SKM-1 treated with dmso at 0.1 percent for 144 hours (cell line): ENCODE data around the gene THADA.

Source experiments
- DNase-seq: peaks from one replicate; lab custom pipeline; 2025; ENCODE audit not compliant: unreplicated experiment; lab: John Stamatoyannopoulos, UW

Gene THADA

DNA sequence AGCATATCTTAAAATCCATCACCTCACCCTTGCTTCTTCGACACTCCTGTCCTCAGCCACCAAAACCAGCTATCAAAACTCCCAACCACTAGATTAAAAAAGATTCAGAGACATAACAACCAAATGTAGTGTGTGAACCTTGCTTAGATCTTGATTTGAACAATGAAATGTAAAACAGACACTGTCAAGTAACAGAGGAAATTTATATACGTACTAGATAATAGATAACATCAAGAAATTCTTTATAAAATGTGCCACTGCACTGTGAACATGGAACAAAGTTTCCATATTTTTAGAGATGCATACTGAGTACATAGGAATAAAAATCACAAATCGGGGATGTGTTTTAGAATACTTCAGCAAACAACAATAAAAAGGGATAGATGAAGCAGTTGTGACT lies 86.0 kb downstream of the THADA start:
- no peak for DNase-seq

DNA sequence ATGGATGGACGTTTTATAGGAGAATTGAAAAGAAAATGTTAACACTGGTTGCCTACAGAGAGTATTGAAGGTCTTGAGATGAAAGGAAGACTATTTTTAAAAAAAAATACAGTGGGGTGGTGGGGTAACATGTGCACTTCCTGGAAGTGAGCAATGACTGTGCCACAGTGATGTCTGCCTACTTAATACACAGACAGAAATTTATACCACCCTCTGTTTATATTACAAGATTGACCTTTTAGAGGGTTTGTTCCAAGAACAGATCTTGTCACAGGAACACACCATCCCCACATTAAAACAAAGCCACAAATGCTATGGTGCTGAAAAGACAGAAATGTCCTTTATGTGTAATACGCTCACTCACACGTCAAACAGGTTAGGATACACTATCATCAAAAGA lies 87.6 kb downstream of the THADA start:
- DNase-seq = no peak

DNA sequence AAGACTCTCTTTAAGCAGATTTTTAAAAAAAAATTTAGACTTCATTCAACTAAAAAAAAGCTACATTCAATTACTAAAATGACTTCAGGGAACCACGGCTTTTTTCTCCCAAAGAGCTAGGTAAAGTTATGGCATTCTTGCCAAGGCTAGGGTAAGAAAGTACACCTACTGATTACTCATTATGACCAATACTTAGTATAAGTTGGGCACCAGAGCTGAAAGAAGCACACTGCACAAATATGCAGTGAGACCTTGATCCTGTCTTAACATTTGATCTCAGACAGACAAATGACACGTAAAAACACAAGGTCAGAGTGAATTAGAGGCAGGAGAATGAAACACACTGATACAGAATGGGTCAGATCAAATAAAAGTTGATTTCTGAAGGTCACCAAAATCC lies 88.7 kb downstream of the THADA start:
- DNase-seq = no peak

DNA sequence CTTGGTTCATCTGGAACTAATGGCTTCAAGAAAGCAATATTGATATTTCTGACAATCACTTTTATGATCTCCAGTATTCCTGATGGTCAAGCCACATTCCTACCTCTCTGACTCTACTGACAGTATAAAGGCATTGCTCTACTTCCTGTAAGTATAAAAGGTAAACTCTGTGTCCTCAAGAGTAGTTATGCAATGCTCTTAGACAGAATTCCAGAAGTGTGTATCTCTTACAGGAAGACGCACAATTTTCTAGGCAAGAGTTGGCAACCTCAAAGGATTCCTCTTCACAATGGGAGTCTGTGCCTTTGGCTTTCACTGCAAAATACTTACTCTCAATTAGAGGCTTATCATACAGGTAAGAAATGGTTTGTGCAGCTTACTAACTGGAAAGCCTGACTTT lies 100.1 kb downstream of the THADA start:
- no peak for DNase-seq

DNA sequence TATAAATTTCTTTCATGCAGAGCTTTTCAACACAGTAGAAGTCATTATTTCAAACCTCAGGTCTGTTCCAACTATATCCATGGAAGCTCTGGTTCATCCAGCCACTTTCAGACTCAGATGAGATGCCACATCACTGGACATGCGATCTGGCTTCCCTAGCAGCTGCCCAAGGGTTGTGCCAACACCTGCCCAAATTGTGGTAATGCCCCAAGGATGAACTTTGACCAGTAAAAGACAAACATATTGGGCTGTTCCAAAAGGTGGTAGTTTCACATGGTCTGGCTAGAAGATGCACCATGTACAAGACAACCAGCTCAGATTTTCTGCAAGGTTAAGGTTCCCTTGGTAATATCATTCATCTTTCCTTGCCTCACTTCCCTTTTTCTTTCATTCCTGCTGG lies 101.9 kb downstream of the THADA start:
- DNase-seq = no peak

DNA sequence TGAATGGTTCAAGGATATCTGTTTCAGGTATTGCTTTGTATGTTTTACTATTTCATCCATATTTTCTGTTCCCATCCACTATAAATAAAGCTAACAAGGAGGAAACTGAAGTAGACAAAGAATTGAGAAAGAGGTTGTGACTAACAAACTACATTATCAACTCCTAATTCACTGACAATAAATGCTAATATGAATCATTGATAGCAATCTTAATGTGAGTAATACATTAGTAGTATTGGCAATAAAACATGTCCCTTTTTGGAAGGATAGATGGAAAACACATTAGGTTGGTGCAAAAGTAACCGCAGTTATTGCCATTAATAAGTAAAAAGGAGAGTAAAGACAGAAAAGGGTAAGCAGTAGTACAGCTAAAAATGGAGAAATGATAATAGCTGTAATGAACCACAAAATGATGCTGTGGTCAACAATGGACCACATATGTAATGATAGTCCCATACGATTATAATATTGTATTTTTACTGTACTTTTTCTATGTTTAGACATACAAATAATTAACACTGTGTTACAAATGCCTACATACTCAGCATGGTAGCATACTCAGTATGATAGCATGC lies 104.7 kb downstream of the THADA start:
- DNase-seq = no peak

DNA sequence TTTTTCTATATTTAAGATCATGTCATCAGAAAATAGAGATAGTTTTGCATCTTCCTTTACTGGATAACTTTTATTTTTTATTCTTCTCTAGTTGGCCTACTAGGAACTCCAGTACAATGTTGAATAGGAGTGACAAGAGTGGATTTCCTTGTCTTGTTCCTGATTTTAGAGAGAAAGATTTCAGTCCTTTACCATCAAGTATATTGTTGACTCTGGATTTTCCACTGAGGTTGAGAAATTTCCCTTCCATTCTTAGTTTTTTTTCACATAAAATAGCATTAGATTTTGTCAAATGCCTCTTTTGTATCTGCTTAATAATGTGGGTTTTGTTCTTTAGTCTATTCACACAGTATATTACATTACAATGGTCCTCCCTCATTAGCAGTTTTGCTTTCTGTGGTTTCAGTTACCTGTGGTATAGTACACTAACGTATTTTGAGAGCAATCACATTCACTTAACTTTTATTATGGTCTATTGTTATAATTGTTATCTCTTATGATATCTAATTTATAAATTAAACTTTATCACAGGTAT lies 105.5 kb downstream of the THADA start:
- DNase-seq = no peak

DNA sequence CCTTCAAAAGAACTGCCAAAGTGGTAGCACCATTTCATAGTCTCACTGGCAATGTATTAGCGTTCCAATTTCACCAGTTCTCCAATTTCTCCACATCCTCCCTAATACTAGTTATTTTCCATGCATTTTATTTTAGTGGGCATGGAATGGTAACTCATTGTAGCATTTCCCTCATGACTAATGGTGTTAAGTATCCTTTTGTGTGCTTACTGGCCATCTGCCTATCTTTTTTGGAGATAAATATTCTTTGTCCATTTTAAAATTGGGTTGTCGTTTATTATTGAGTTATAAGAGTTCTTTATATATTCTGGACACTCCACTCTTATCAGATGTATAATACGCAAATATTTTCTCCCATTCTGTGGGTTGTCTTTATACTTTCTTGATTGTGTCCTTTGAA lies 107.1 kb downstream of the THADA start:
- no peak for DNase-seq

DNA sequence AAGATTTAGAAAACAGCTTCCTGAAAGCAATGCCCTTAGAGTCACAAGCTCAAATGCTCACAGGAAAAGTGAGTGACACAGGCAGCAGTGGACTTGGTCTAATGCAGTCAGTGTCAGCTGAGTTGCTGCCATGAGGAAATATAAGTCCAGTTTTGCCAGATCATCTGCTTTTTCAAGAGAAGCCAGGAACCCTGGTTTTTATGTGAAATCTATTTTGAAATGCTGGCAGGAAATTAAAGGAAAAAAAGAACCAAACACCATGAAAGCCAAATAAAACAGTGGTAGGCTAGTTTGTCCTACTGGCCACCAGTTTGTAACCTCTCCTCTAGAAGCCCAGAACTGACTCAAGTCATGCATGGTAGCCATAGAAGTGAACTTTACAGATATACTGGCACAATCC lies 109.2 kb downstream of the THADA start:
- DNase-seq = no peak

DNA sequence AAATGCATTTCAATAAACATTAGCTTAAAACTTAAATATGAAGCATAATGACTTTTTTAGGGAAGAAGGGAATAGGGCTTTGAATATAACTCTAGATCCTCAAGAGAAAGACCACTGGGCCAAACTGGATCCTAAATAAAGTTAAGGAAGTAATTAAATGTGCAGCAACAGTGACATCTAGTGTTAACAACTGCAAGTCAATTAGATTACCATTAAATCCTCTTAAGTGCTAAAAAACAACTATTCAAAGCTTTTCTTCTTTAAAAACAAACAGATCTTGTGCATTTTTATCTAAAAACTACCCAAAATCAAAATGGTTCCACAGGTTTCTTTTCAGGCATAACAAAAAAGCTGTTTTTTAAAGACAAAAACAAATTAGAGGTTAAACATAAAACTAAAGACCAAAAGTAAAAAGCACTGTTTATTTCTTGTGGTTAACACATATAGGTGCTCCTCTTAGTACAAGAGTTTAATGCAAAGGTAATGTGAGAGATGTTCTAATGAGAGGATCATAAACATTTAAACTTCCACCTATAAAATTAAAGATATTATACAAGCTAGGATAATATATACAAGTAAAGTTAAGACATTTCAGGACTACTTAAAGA lies 111.4 kb downstream of the THADA start:
- DNase-seq = peak; percentile 69

DNA sequence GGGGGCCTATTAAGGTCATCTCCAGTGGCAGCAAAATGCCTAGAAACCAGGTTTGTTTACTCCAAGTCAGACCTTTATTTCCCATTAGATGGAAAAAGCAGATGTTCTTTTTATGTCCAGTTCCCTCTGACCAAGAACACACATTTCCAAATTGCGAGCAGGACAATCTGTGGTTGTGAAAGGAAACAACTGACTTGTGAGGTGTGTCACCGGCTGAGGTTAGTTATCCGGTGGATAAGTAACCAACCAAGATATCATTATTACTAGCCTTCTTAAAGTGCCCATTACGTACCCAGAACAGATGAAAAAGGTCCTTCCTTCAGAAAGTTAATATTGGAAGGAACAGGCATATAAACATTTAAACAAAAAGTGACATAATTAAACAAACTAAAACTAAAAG lies 112.9 kb downstream of the THADA start:
- no peak for DNase-seq

DNA sequence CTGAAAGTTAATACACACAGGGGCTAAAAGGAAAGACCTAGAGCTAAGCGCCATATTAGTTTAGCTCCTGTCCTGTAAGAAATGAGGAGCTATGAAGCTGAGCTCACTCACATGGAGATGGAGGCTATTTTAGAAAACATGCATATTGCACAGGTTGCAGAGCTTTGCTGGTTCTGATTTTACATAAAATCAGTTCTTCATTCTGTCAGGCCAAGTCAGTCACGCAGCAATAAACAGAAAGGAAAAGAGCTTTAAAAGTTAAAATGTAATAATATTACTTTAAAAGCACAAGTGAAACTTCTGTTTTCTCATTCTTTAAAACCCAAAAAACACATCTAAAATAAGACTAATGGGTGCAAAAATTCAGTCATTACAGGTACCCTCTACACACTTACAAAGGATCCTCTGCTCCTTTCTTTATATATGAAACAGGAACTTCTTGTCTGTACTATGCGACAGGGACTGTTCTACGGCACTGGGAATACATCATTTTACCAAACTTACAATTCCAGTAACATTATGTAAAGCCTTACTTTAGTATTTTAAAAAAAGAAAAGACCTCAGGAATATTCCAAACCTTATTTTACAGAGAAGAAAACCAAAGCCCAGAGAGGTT lies 113.8 kb downstream of the THADA start:
- no peak for DNase-seq

DNA sequence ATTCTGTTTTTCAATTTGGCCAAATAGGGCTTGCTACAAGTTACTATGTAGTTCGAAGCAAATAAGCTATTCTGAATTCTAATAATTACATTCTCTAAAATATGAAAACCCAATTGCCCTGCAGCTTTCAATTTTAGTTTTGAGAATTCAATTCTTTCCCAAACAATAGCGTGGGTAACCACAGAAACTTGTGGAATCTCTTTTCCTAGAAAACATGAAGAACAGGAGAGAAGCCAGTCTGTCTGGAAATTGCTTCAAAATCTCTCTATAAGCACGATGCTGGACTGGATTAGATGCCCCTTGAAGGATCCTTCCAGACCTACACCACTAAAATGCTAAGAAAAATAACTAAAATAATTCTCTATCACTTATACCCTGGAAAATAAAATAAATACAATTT lies 115.0 kb downstream of the THADA start:
- DNase-seq = no peak

DNA sequence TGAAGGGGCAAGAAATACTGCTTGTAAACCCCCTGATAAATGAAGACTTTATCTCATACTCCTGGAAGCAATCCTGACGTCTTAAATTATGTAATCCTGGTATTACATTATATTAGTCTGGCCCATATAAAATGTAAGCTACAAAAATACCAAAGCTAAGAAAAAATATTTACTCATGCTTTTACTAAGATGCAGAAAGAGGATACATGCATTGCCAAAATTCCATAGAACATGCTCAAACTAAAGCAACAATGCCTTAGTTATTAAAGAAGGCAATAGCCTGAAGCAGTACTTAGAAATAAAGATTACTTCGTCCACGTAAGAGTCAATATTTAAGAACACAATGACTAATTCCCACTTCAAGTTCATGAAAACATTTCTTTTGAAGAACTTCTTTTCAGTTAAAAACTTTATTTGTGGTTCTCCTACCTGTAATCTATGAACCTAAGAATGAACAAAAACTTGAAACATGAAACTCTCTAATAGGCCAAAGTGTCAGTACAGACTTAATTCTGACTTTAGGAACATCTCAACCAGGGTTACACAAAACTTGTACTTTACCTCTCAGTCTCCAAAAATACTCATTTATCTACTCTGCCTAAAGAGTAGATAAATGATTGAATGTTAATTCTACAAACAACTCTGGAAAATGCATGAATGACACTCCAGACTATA lies 117.3 kb downstream of the THADA start:
- no peak for DNase-seq

DNA sequence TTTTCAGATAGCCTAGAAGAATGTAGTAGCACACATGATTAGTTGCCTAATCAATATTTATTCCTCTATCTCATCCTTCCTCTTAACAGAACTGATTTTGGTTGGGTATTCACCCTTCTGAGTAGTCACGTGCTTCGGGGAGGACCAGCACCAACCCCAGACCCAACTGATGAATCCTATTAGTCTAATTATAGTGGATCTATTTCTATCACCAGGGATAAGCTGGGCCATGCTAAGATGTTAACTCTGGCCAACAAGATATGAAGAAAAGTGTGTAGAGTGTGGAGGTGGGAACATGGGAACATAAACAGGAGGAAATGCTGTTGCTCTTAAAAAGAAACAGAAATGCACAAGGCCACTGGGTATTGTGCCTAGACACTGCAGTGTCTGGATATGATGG lies 119.9 kb downstream of the THADA start:
- no peak for DNase-seq

DNA sequence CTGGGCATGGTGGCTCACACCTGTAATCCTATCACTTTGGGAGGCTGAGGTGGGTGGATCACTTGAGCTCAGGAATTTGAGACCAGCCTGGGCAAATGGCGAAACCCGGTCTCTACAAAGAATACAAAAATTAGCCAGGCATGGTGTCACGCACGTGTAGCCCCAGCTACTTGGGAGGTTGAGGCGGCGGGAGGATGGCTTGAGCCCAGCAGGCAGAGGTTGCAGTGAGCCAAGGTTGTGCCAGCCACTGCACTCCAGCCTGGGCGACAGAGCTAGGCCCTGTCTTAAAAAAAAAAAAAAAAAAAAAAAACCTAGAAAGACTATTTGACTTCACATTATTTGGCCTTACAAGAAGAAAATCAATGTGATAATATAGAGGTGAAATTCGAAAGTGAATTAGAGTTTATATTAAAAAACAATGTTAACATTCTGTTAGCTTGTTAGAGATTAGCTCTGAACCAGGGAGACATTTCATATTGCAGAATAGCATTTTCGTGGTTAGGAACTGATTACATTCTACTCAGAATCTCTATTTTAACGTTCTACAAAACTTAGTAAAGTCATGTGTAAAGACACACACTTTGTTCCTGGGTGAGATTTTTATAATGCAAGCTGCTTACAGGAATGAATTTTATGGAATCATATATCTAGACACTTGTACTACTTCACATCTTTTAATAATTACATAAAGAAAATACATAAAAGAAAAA lies 120.5 kb downstream of the THADA start:
- no peak for DNase-seq

DNA sequence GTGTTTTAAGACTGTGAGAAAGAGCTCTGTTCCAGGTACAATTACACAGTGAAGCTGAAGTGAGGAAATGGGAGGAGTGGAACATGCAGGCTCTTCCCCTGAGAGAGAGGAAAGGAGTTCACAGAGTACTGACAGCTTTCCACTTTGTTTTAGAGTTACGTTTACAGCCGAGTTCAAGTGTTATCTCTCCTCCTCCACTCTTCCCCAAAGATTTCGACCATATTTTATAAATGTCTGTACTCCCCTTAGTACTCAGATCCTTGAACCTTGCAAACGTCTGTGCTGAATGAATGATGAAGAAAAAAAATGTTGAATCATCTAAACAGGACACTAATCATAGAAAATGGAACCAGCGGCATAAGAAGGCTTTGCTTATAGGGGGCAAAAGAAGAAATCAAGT lies 121.6 kb downstream of the THADA start:
- DNase-seq = no peak

DNA sequence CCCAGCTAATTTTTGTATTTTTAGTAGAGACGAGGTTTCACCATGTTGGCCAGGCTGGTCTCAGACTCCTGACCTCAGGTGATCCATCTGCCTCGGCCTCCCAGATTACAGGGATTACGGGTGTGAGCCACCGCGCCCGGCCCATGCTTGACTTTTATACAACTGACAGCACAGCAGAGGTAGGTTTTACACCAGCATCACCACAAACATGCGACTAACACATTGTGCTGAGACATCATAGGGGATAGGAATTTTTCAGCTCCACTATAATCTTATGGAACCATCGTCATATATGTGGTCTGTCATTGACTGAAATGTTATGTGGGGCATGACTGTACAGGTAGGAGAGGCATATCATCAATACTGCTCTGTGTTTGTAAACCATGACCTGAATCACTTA lies 122.1 kb downstream of the THADA start:
- no peak for DNase-seq

DNA sequence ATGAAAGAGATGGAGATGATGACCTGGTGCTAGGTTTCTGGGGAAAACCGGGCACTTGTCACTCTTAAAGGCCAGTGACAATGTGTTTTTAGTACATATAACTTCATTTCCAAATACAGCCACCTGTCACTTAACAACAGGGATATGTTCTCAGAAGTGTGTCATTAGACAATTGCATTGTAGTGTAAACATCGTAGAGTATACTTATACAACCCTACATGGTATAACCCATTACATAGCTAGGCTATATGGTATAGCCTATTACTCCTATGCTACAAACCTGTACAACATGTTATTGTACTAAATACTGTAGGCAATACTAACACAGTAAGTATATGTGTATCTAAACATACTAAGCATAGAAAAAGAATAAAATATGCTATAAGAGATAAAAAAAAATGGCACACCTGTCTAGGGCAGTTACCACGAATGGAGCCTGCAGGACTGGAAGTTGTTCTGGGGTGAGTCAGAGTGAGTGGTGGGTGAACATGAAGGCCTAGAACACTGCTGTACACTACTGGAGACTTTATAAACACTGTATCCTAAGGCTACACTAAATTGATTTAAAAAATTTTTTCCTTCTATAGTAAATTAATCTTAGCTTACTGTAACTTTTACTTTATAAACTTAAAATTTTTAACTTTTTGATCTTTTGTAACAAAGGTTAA lies 123.2 kb downstream of the THADA start:
- no peak for DNase-seq

DNA sequence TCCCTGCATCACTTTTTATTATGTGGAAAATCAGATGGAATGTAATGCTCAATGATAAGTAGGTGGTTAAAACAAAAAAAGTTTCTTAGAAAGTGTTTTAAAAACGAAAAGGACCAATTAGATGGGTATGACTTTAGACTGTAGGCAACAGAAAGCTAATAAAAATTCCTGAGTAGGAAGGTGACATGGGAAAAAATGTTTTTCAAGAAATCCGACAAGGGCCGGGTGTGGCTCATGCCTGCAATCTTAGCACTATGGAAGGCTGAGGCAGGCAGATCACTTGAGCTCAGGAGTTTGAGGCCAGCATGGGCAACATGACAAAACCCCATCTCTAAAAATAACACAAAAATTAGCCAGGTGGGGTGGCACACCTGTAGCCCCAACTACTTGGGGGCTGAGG lies 126.1 kb downstream of the THADA start:
- no peak for DNase-seq

DNA sequence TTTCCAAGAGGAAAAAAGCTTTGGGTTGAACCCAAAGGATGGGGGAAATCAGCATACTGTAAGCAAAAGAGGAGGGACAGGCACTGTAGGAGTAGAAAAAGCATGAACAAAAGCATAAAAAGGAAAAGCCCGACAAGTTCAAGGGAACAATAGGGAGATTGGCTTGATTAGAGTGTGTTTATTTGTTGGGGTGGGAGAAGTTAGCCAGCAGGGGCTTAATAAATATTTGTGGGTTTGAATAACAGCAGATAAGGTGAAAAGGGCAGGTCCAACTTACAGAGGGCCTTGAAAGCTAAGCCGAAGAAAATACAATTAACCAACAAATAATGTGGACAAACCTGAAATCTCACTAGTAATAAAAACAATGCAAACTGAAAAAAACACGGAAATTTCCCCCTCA lies 126.7 kb downstream of the THADA start:
- DNase-seq = no peak
